GM12878 (cell line): ENCODE results near the gene SYTL5. TPM values are rescaled to one million over a fixed set of nuclear protein-coding genes. Genes with fewer than 3 reads are reported as not detected.

Source experiments
- ATAC-seq: fragments of 200-7000 bp; cut with Tn5 transposase; 3 replicates; pipeline ENCODE4 v1.9.1; 2020; ENCODE audit warnings: mild to moderate bottlenecking, moderate library complexity
- BruUV-seq: library from RNA; stranded (reverse); fragments of 400-500 nt; replicated peaks from 2 replicates; lab custom pipeline; 2021; lab: Mats Ljungman, UMichigan
- CTCF ChIA-PET: fragments of 300-600 bp; sonication (Branson Sonifier 250); formaldehyde crosslinking; extraction: SDS; loops from one replicate; lab custom pipeline; 2021; ENCODE audit warnings: inconsistent platforms; lab: Yijun Ruan, JAX
- POLR2A ChIA-PET: fragments of 350-600 bp; formaldehyde crosslinking; extraction: SDS; loops from one replicate; lab custom pipeline; 2021; ENCODE audit warnings: inconsistent platforms; lab: Charles Lee
- RAD21 ChIA-PET: fragments of 300-600 bp; sonication (Branson Sonifier 250); formaldehyde crosslinking; loops from one replicate; lab custom pipeline; 2023; ENCODE audit warnings: antibody characterized with exemption; ENCODE audit not compliant: unreplicated experiment; lab: Charles Lee
- SMC1A ChIA-PET: fragments of 300-600 bp; sonication (Branson Sonifier 250); formaldehyde crosslinking; loops from one replicate; lab custom pipeline; 2023; ENCODE audit not compliant: unreplicated experiment, uncharacterized antibody; lab: Charles Lee
- DNase-seq: peaks from one replicate; pipeline ENCODE4 v3.0.0-alpha.2; 2011; ENCODE audit warnings: low read depth, low spot score
- FAIRE-seq: peaks from 3 replicates; lab custom pipeline; 2011; peaks lifted over from hg19 to GRCh38; lab: Jason Lieb, UNC
- H2AFZ ChIP-seq: 2 replicates; pipeline ENCODE4 v1.6.0; 2011; ENCODE audit warnings: low read depth, low read length, control low read depth; ENCODE audit not compliant: control insufficient read depth
- H3K27ac ChIP-seq: 2 replicates; pipeline ENCODE4 v1.5.1; 2011; ENCODE audit warnings: control low read depth; ENCODE audit not compliant: control insufficient read depth, insufficient read depth
- H3K27me3 ChIP-seq, 2 experiments: replicated peaks in 1 of 2; 2 replicates each; pipeline versions ENCODE4 v1.6.0 to v1.6.1; 2011; ENCODE audit warnings: low read length in 1 of 2; ENCODE audit not compliant: control insufficient read depth in 2 of 2, insufficient read depth in 2 of 2
- H3K36me3 ChIP-seq, 2 experiments: 2 replicates each; pipeline ENCODE4 v1.5.1; 2011; ENCODE audit warnings: low read length in 1 of 2; ENCODE audit not compliant: control insufficient read depth in 2 of 2, insufficient read depth in 2 of 2
- H3K4me1 ChIP-seq: 2 replicates; pipeline ENCODE4 v1.6.1; 2011; ENCODE audit warnings: mild to moderate bottlenecking, low read length, moderate library complexity, mixed read lengths; ENCODE audit not compliant: control insufficient read depth, insufficient read depth
- H3K4me2 ChIP-seq: 2 replicates; pipeline ENCODE4 v1.6.0; 2011; ENCODE audit warnings: control low read depth; ENCODE audit not compliant: control insufficient read depth, insufficient read depth
- H3K4me3 ChIP-seq: fragments of 200-600 bp; sonication (generic); 2 replicates; pipeline ENCODE4 v1.5.1; 2016
- H3K79me2 ChIP-seq: 2 replicates; pipeline ENCODE4 v1.6.0; 2011; ENCODE audit warnings: low read length; ENCODE audit not compliant: control insufficient read depth, insufficient read depth
- H3K9ac ChIP-seq: 2 replicates; pipeline ENCODE4 v1.8.0; 2011; ENCODE audit warnings: low read length, control low read depth, mixed read lengths; ENCODE audit not compliant: control insufficient read depth, insufficient read depth
- H3K9me3 ChIP-seq: replicated peaks from 3 replicates; pipeline ENCODE4 v1.5.1; 2011; ENCODE audit warnings: mild to moderate bottlenecking, low read length; ENCODE audit not compliant: control insufficient read depth, insufficient read depth
- H4K20me1 ChIP-seq: 2 replicates; pipeline ENCODE4 v1.6.0; 2011; ENCODE audit not compliant: control insufficient read depth, insufficient read depth
- CUX1 ChIP-seq: IDR thresholded peaks from 2 replicates; pipeline ENCODE4 v1.6.1; 2012; ENCODE audit warnings: improper control_type of control experiment, low read depth, low read length; ENCODE audit not compliant: insufficient replicate concordance
- PAX5 ChIP-seq: IDR thresholded peaks from 2 replicates; pipeline ENCODE4 v1.6.1; 2011; ENCODE audit warnings: low read depth, low read length, borderline replicate concordance
- in situ Hi-C: fragments of 300-500 bp; cut with MboI; formaldehyde crosslinking; loops from 9 replicates; pipeline ENCODE4 v1.14.3; 2018; ENCODE audit warnings: mixed read lengths
- intact Hi-C: fragments of 100-400 bp; cut with micrococcal nuclease; formaldehyde crosslinking; loops from one replicate; pipeline ENCODE4 v1.14.2; 2022; ENCODE audit not compliant: unreplicated experiment
- polyA plus RNA-seq, 11 experiments: library from polyadenylated mRNA; depleted of rRNA in 4 of 11; unstranded in 6 of 11; stranded (reverse) in 5 of 11; fragments of >200 nt; fragmentation: Nextera tagmentation in 4 of 11; fragmentation: Illumina TruSeq in 1 of 11; extraction: Ambion mirVana in 4 of 11; extraction: Trizol in 1 of 11; gene quantifications; 1 replicate in 1 of 11; 2 replicates in 10 of 11; pipeline versions ENCODE4 v1.2.1 to v1.2.3, GENCODE V29; 2011 to 2016; ENCODE audit warnings: inconsistent platforms in 2 of 11, missing spikeins in 2 of 11, low read depth in 1 of 11
- total RNA-seq, 4 experiments: library from RNA; depleted of rRNA in 3 of 4; stranded (reverse); fragments of >200 nt in 3 of 4; fragmentation: Illumina TruSeq in 1 of 4; extraction: Trizol in 1 of 4; gene quantifications; 2 replicates each; pipeline versions ENCODE4 v1.2.1 to v1.2.3, GENCODE V29; 2013 to 2021

Gene SYTL5
- total and polyA plus RNA-seq, 10 of the 15 experiments (the other 5 are each of a cell fraction or from before 2014, with no cell fraction given): 0.01 to 0.20 (median 0.04) TPM; not detected in 3

GRCh38 chrX:38008658-38009057 is 2.3 kb downstream of the SYTL5 start:
- no peak for ATAC-seq
- H3K27me3 ChIP-seq: no peaks in the 10 kb centered on the region
- CTCF ChIA-PET: interaction anchor here (1.1 kb wide), 1 partner anchor 11 kb away, joined by 3 read pairs; no protein-coding TSS in a partner anchor
- no peak for TF ChIP-seq CUX1
- no peak for TF ChIP-seq PAX5
- TF ChIP-seq, all 136 proteins: peak for 0
- intact Hi-C loops: no loop called here
- Histone ChIP-seq H3K4me2 (no peak overlapping the region), H3K36me3 (no peaks in the 10 kb centered on the region), H2AFZ (no peak overlapping the region), H3K27ac (no peak overlapping the region), H3K9ac (no peak overlapping the region), H3K4me3 (no peak overlapping the region), H3K79me2 (no peaks in the 10 kb centered on the region), H3K9me3 (no peaks in the 10 kb centered on the region), H3K4me1 (no peaks in the 10 kb centered on the region), H4K20me1 (no peaks in the 10 kb centered on the region)
- in situ Hi-C loops: no loop called here
- BruUV-seq: no TSS peak
- RAD21 ChIA-PET: no interaction called here
- FAIRE-seq (no peak), DNase-seq (no peak)
- SMC1A ChIA-PET: interaction anchor here (0.9 kb wide), 1 partner anchor 86 kb away, joined by 4 read pairs; no protein-coding TSS in a partner anchor
- POLR2A ChIA-PET: no interaction called here
